ENCODE measurements around the gene BCS1L.

The BCS1L gene

GRCh38 chr2:218662827-218663226 is 3.3 kb downstream of the BCS1L start:
- DNase-seq, result no peak

- DNase-seq, result no peak
Observed at GRCh38 chr2:218663901-218664300, 4.4 kb downstream of the BCS1L start.

- DNase-seq, result no peak
Observed at GRCh38 chr2:218664653-218665052, 5.2 kb downstream of the BCS1L start.

- DNase-seq, result peak in 1 of 2 donors; percentile 34
Observed at GRCh38 chr2:218671097-218671653, 11.7 kb downstream of the BCS1L start.

GRCh38 chr2:218671654-218672566 is 12.4 kb downstream of the BCS1L start, which contains the start of the genes RNF25 and STK36:
Gene RNF25, minus strand, starts transcription at chr2:218672002. Its CDS starts 32 bp downstream, at chr2:218671970.
Gene STK36, plus strand, starts transcription at chr2:218672086. Its CDS starts 744 bp downstream, at chr2:218672830.
- peak; percentile 68 to 71 for DNase-seq

- DNase-seq, result peak; percentile 89 to 95
Observed at GRCh38 chr2:218679119-218679518, 19.6 kb downstream of the BCS1L start.

- peak in 1 of 2 donors; percentile 50 for DNase-seq
Observed at GRCh38 chr2:218680061-218680460, 20.6 kb downstream of the BCS1L start.

- DNase-seq, result peak; percentile 78 to 85
Observed at GRCh38 chr2:218687400-218688060, 28.0 kb downstream of the BCS1L start.

- no peak for DNase-seq
Observed at GRCh38 chr2:218691234-218691633, 31.8 kb downstream of the BCS1L start.

GRCh38 chr2:218694405-218695145 is 35.1 kb downstream of the BCS1L start:
- DNase-seq, result no peak

GRCh38 chr2:218698885-218699284 is 39.4 kb downstream of the BCS1L start:
- DNase-seq, result no peak

GRCh38 chr2:218701806-218702205 is 42.3 kb downstream of the BCS1L start:
- DNase-seq, result no peak

- DNase-seq, result no peak
Observed at GRCh38 chr2:218703341-218703740, 43.9 kb downstream of the BCS1L start.

- no peak for DNase-seq
Observed at GRCh38 chr2:218708086-218708485, 48.6 kb downstream of the BCS1L start.

- DNase-seq, result no peak
Observed at GRCh38 chr2:218709908-218710307, 50.4 kb downstream of the BCS1L start.

GRCh38 chr2:218710334-218710686 is 50.8 kb downstream of the BCS1L start:
- no peak for DNase-seq

GRCh38 chr2:218710687-218711549 is 51.4 kb downstream of the BCS1L start, which contains the start of gene TTLL4:
Gene TTLL4, plus strand, starts transcription at chr2:218710835. Its CDS starts 26,842 bp downstream, at chr2:218737677.
- peak; percentile 97 to 98 for DNase-seq

GRCh38 chr2:218711550-218711929 is 52.1 kb downstream of the BCS1L start:
- DNase-seq, result no peak

Data from inflammatory macrophage treated with lipopolysaccharide for 1 hour (primary cell).